Mucosa of descending colon (tissue), 3 donors: ENCODE results near the gene TXNRD2. TPM values are rescaled to one million over a fixed set of nuclear protein-coding genes. Genes with fewer than 3 reads are reported as not detected.

Source experiments
- ATAC-seq: fragments of 200-7000 bp; cut with Tn5 transposase; one replicate; pipeline ENCODE4 v1.9.1; 2020; ENCODE audit warnings: mild to moderate bottlenecking, moderate library complexity
- DNase-seq, 3 donors: peaks; one replicate each; pipeline ENCODE4 v3.0.0-alpha.2; 2020
- H3K36me3 ChIP-seq: fragments of 200-600 bp; one replicate; pipeline ENCODE4 v1.8.0; 2021; ENCODE audit warnings: low read depth, mild to moderate bottlenecking
- H3K4me1 ChIP-seq: fragments of 200-600 bp; one replicate; pipeline ENCODE4 v1.8.0; 2021; ENCODE audit warnings: low read depth, mild to moderate bottlenecking
- H3K4me3 ChIP-seq: fragments of 200-600 bp; one replicate; pipeline ENCODE4 v1.8.0; 2021; ENCODE audit warnings: mild to moderate bottlenecking
- H3K9me3 ChIP-seq: fragments of 200-600 bp; one replicate; pipeline ENCODE4 v1.8.0; 2021; ENCODE audit warnings: mild to moderate bottlenecking
- CTCF ChIP-seq: fragments of 200-600 bp; IDR thresholded peaks from one replicate; pipeline ENCODE4 v1.8.0; 2022; ENCODE audit warnings: antibody characterized with exemption, mild to moderate bottlenecking
- intact Hi-C, 2 donors: fragments of 100-400 bp; cut with DNase I in 1 of 2; cut with micrococcal nuclease in 1 of 2; formaldehyde crosslinking; loops; one replicate each; pipeline versions ENCODE4 v1.11.0 to v1.11.1; 2022; cut with DNase I, micrococcal nuclease
- total RNA-seq, 3 donors: library from RNA; stranded (reverse); fragmentation: NEBNext Ultra II Directional in 2 of 3; extraction: Animal tissue kit (Norgen Biotek cat#: 25700) in 2 of 3; gene quantifications; one replicate each; pipeline versions ENCODE4 v1.2.1 to v1.2.4, GENCODE V29; 2021 to 2023
- donor health status: DM: no; HTN: no; CAD: no; lungs with moderate emphysema.
- donor health status: DM: no; HTN: no; CAD: no.
- donor health status: DM: no; HTN: yes; CAD: no.

The TXNRD2 gene
- total RNA-seq, 3 donors from 2014 or later, result 20.9 to 23.6 (median 22.6) TPM

- no peak for TF ChIP-seq CTCF
- no peak for DNase-seq
- no peaks in the 10 kb centered on the region for H3K9me3 ChIP-seq
- H3K4me3 ChIP-seq, result no peak overlapping the region
- peaks cover 4% of the 10 kb centered on the region for H3K4me1 ChIP-seq
- intact Hi-C loops, result no loop called here
- no peak for ATAC-seq
- H3K36me3 ChIP-seq, result no peaks in the 10 kb centered on the region
Measured at GRCh38 chr22:19902245-19902715, 39.3 kb downstream of the TXNRD2 start.

GRCh38 chr22:19901577-19902244 is 39.9 kb downstream of the TXNRD2 start:
- H3K36me3 ChIP-seq, result no peaks in the 10 kb centered on the region
- H3K4me3 ChIP-seq, result no peak overlapping the region
- peaks cover 4% of the 10 kb centered on the region for H3K4me1 ChIP-seq
- no peak for ATAC-seq
- intact Hi-C loops, result no loop called here
- no peak for TF ChIP-seq CTCF
- no peaks in the 10 kb centered on the region for H3K9me3 ChIP-seq
- no peak for DNase-seq

GRCh38 chr22:19900707-19901436 is 40.7 kb downstream of the TXNRD2 start:
- H3K9me3 ChIP-seq, result no peaks in the 10 kb centered on the region
- TF ChIP-seq CTCF, result no peak
- intact Hi-C loops, result no loop called here
- DNase-seq (peak; percentile 77 to 79 (median 77)), ATAC-seq (peak; percentile 97)
- H3K36me3 ChIP-seq, result no peaks in the 10 kb centered on the region
- peaks cover 4% of the 10 kb centered on the region for H3K4me1 ChIP-seq
- no peak overlapping the region for H3K4me3 ChIP-seq

GRCh38 chr22:19898831-19899567 is 42.6 kb downstream of the TXNRD2 start:
- H3K36me3 ChIP-seq, result no peaks in the 10 kb centered on the region
- H3K4me3 ChIP-seq, result no peak overlapping the region
- DNase-seq (no peak), ATAC-seq (no peak)
- no peaks in the 10 kb centered on the region for H3K9me3 ChIP-seq
- TF ChIP-seq CTCF, result no peak
- intact Hi-C loops, result no loop called here
- H3K4me1 ChIP-seq, result peaks cover 4% of the 10 kb centered on the region

GRCh38 chr22:19898145-19898544 is 43.5 kb downstream of the TXNRD2 start:
- no peak for TF ChIP-seq CTCF
- no peak for ATAC-seq

More at GRCh38 chr22:19898145-19898544, 43.5 kb downstream of the TXNRD2 start:
- Histone ChIP-seq H3K36me3 (no peaks in the 10 kb centered on the region), H3K9me3 (no peaks in the 10 kb centered on the region), H3K4me1 (peaks cover 4% of the 10 kb centered on the region), H3K4me3 (no peak overlapping the region)
- intact Hi-C loops, result no loop called here
- no peak for DNase-seq
